Trophoblast cell (in vitro differentiated cells and primary cell): Measurements from ENCODE around the gene IDH3G.
"Not testable (repeated sequence)": the region's sequence is repeated elsewhere in the genome, so short reads cannot be mapped to it uniquely, and the experiment has no call there.

Source experiments
- DNase-seq, 2 donors: peaks; one replicate each; pipeline ENCODE4 v3.0.0-alpha.2; 2016
- H2AFZ ChIP-seq: 2 replicates; pipeline ENCODE4 v1.6.1; 2013; ENCODE audit warnings: low read length, moderate library complexity, mild to moderate bottlenecking; ENCODE audit not compliant: insufficient read depth, poor library complexity
- H2AK5ac ChIP-seq: 2 replicates; pipeline ENCODE4 v1.6.1; 2013; ENCODE audit warnings: mild to moderate bottlenecking, low read length
- H2BK120ac ChIP-seq: 2 replicates; pipeline ENCODE4 v1.6.1; 2013; ENCODE audit warnings: low read length, mild to moderate bottlenecking, moderate library complexity; ENCODE audit not compliant: insufficient read depth, poor library complexity
- H2BK12ac ChIP-seq: 2 replicates; pipeline ENCODE4 v1.6.1; 2013; ENCODE audit warnings: mild to moderate bottlenecking, low read length, moderate library complexity
- H2BK5ac ChIP-seq: 2 replicates; pipeline ENCODE4 v1.6.1; 2013; ENCODE audit warnings: low read length, low read depth, moderate library complexity, mild to moderate bottlenecking; ENCODE audit not compliant: poor library complexity
- H3K14ac ChIP-seq: 2 replicates; pipeline ENCODE4 v1.6.1; 2013; ENCODE audit warnings: mild to moderate bottlenecking, low read length
- H3K18ac ChIP-seq: 2 replicates; pipeline ENCODE4 v1.6.1; 2013; ENCODE audit warnings: mild to moderate bottlenecking, low read length
- H3K23ac ChIP-seq: 2 replicates; pipeline ENCODE4 v1.6.1; 2013; ENCODE audit warnings: low read length
- H3K27ac ChIP-seq: 2 replicates; pipeline ENCODE4 v1.5.1; 2013; ENCODE audit warnings: low read depth, mild to moderate bottlenecking, inconsistent platforms, low read length, moderate library complexity
- H3K27me3 ChIP-seq: 2 replicates; pipeline ENCODE4 v1.6.1; 2013; ENCODE audit warnings: inconsistent platforms, mild to moderate bottlenecking, low read length, moderate library complexity; ENCODE audit not compliant: insufficient read depth
- H3K36me3 ChIP-seq, 2 experiments: 1 replicate in 1 of 2; 2 replicates in 1 of 2; pipeline ENCODE4 v1.6.1; 2013; ENCODE audit warnings: low read length in 2 of 2, mild to moderate bottlenecking in 2 of 2, moderate library complexity in 1 of 2; ENCODE audit not compliant: insufficient read depth in 2 of 2, control insufficient read depth in 1 of 2
- H3K4ac ChIP-seq: 2 replicates; pipeline ENCODE4 v1.6.1; 2013; ENCODE audit warnings: low read depth, mild to moderate bottlenecking, low read length, moderate library complexity
- H3K4me1 ChIP-seq, 2 experiments: 1 replicate in 1 of 2; 2 replicates in 1 of 2; pipeline ENCODE4 v1.6.1; 2013; ENCODE audit warnings: low read length in 2 of 2, mild to moderate bottlenecking in 2 of 2, moderate library complexity in 1 of 2; ENCODE audit not compliant: insufficient read depth in 2 of 2, control insufficient read depth in 1 of 2
- H3K4me2 ChIP-seq: 2 replicates; pipeline ENCODE4 v1.6.1; 2013; ENCODE audit warnings: inconsistent platforms, mild to moderate bottlenecking, low read length, moderate library complexity
- H3K4me3 ChIP-seq: 2 replicates; pipeline ENCODE4 v1.5.1; 2013; ENCODE audit warnings: mild to moderate bottlenecking, low read depth, low read length, inconsistent platforms
- H3K79me1 ChIP-seq: one replicate; pipeline ENCODE4 v1.6.1; 2013; ENCODE audit warnings: low read length
- H3K79me2 ChIP-seq: 2 replicates; pipeline ENCODE4 v1.6.1; 2013; ENCODE audit warnings: low read length, mild to moderate bottlenecking; ENCODE audit not compliant: control insufficient read depth, insufficient read depth, poor library complexity
- H3K9ac ChIP-seq: 2 replicates; pipeline ENCODE4 v1.6.1; 2013; ENCODE audit warnings: mild to moderate bottlenecking, low read length
- H3K9me3 ChIP-seq: 2 replicates; pipeline ENCODE4 v1.6.1; 2013; ENCODE audit warnings: low read depth, mild to moderate bottlenecking, control low read depth, inconsistent platforms, low read length; ENCODE audit not compliant: insufficient read depth
- H4K12ac ChIP-seq: 2 replicates; pipeline ENCODE4 v1.6.1; 2013; ENCODE audit warnings: low read depth, mild to moderate bottlenecking, low read length, moderate library complexity
- H4K8ac ChIP-seq: 2 replicates; pipeline ENCODE4 v1.6.1; 2013; ENCODE audit warnings: low read depth, mild to moderate bottlenecking, low read length, moderate library complexity
- H4K91ac ChIP-seq: one replicate; pipeline ENCODE4 v1.6.1; 2013; ENCODE audit warnings: low read depth, mild to moderate bottlenecking, low read length, moderate library complexity
- whole genome bisulfite sequencing: extraction: QIAGEN DNeasy Blood & Tissue Kit; methylation state at CpG from one replicate; pipeline ENCODE4 v1.1.7; 2013; ENCODE audit warnings: missing lambda C conversion rate; ENCODE audit not compliant: insufficient read length, insufficient coverage; ENCODE audit errors: extremely low coverage; 5-methylcytosine and 5-hydroxymethylcytosine counted together

The IDH3G gene

GRCh38 chrX:153742796-153743467, 51.2 kb downstream of the IDH3G start:
- H3K79me2 ChIP-seq, H3K27ac ChIP-seq, H4K12ac ChIP-seq, H3K4ac ChIP-seq, H4K8ac ChIP-seq, H3K14ac ChIP-seq, H2BK120ac ChIP-seq, H3K36me3 ChIP-seq, H3K23ac ChIP-seq, H3K27me3 ChIP-seq, H3K9ac ChIP-seq, H3K9me3 ChIP-seq, H3K4me2 ChIP-seq, H2BK5ac ChIP-seq, H3K4me3 ChIP-seq, H2AFZ ChIP-seq, H2AK5ac ChIP-seq, DNase-seq, H2BK12ac ChIP-seq, H3K18ac ChIP-seq, H3K79me1 ChIP-seq, H4K91ac ChIP-seq: not testable (repeated sequence)
- no CpG with 5 or more reads among the region's 32 CpGs for WGBS
- peaks cover 13 to 16% of the 10 kb centered on the region in 2 experiments for H3K4me1 ChIP-seq

GRCh38 chrX:153742111-153742510, 52.1 kb downstream of the IDH3G start:
- not testable (repeated sequence) for H3K79me2 ChIP-seq, H3K27ac ChIP-seq, H4K12ac ChIP-seq, H3K4ac ChIP-seq, H3K9me3 ChIP-seq, H4K91ac ChIP-seq, H2BK5ac ChIP-seq, H2BK120ac ChIP-seq, H2AFZ ChIP-seq, H3K36me3 ChIP-seq, H2AK5ac ChIP-seq, H2BK12ac ChIP-seq, H3K4me3 ChIP-seq, H4K8ac ChIP-seq, H3K27me3 ChIP-seq, H3K14ac ChIP-seq, H3K79me1 ChIP-seq, H3K9ac ChIP-seq, H3K23ac ChIP-seq, H3K4me2 ChIP-seq, DNase-seq, H3K18ac ChIP-seq
- H3K4me1 ChIP-seq: peaks cover 13 to 16% of the 10 kb centered on the region in 2 experiments
- WGBS: no CpG with 5 or more reads among the region's 14 CpGs

- Histone ChIP-seq H3K4ac (no peak overlapping the region), H3K23ac (no peak overlapping the region), H3K27me3 (no peaks in the 10 kb centered on the region), H3K27ac (no peak overlapping the region), H4K8ac (no peak overlapping the region), H2AFZ (no peak overlapping the region), H3K4me2 (no peak overlapping the region), H2AK5ac (no peak overlapping the region), H2BK120ac (no peak overlapping the region), H2BK5ac (no peak overlapping the region), H3K79me2 (no peaks in the 10 kb centered on the region), H4K91ac (no peak overlapping the region), H3K9ac (no peak overlapping the region), H3K4me3 (no peak overlapping the region), H3K79me1 (peaks cover 2% of the 10 kb centered on the region), H2BK12ac (no peak overlapping the region), H3K36me3 (peaks cover 10% of the 10 kb centered on the region in 2 experiments), H3K4me1 (peaks cover 13 to 16% of the 10 kb centered on the region in 2 experiments), H4K12ac (no peak overlapping the region), H3K9me3 (peaks cover 4% of the 10 kb centered on the region), H3K14ac (no peak overlapping the region), H3K18ac (no peak overlapping the region)
- DNase-seq: no peak
- WGBS: no CpG with 5 or more reads among the region's 14 CpGs
These were observed 52.7 kb downstream of the IDH3G start for GRCh38 chrX:153741446-153741845.

GRCh38 chrX:153740631-153741222, 53.4 kb downstream of the IDH3G start:
- Histone ChIP-seq H3K79me2 (no peaks in the 10 kb centered on the region), H3K79me1 (peaks cover 2% of the 10 kb centered on the region), H3K9ac (no peak overlapping the region), H4K91ac (no peak overlapping the region), H3K36me3 (peaks cover 10% of the 10 kb centered on the region in 2 experiments), H3K9me3 (peaks cover 4% of the 10 kb centered on the region), H2BK12ac (no peak overlapping the region), H3K14ac (no peak overlapping the region), H3K4me2 (no peak overlapping the region), H3K4me3 (no peak overlapping the region), H3K18ac (no peak overlapping the region), H2AFZ (no peak overlapping the region), H4K12ac (no peak overlapping the region), H3K23ac (no peak overlapping the region), H4K8ac (no peak overlapping the region), H2AK5ac (no peak overlapping the region), H3K4ac (no peak overlapping the region), H3K4me1 (peaks cover 13 to 16% of the 10 kb centered on the region in 2 experiments), H3K27ac (no peak overlapping the region), H2BK120ac (no peak overlapping the region), H3K27me3 (no peaks in the 10 kb centered on the region), H2BK5ac (no peak overlapping the region)
- DNase-seq: no peak
- no CpG with 5 or more reads among the region's 16 CpGs for WGBS
